GM21619 (cell line): Measurements from ENCODE around the gene SPOUT1.
"Not testable (repeated sequence)": the region's sequence is repeated elsewhere in the genome, so short reads cannot be mapped to it uniquely, and the experiment has no call there.

Source experiments
- ATAC-seq: cut with Tn5 transposase; IDR thresholded peaks from one replicate; pipeline ENCODE4 v1.9.1; 2021; ENCODE audit not compliant: unreplicated experiment

The SPOUT1 gene

GRCh38 chr9:128829477-128830251, at the start of gene SPOUT1:
Gene SPOUT1 (minus strand): TSS chr9:128829794. CDS start chr9:128829780, 14 bp downstream.
- ATAC-seq, result peak; percentile 98

- no peak for ATAC-seq
These were observed 48.3 kb upstream of the SPOUT1 start for GRCh38 chr9:128877852-128878251.

- ATAC-seq, result not testable (repeated sequence)
These were observed 41.3 kb upstream of the SPOUT1 start for GRCh38 chr9:128870941-128871265.

GRCh38 chr9:128870128-128870940, 40.7 kb upstream of the SPOUT1 start:
- no peak for ATAC-seq

- ATAC-seq, result no peak
These were observed 34.1 kb upstream of the SPOUT1 start for GRCh38 chr9:128863647-128864046.

- ATAC-seq, result no peak
These were observed 32.8 kb upstream of the SPOUT1 start for GRCh38 chr9:128862401-128862851.

- no peak for ATAC-seq
These were observed 31.9 kb upstream of the SPOUT1 start for GRCh38 chr9:128861501-128861900.

GRCh38 chr9:128860937-128861336, 31.3 kb upstream of the SPOUT1 start:
- ATAC-seq, result no peak

GRCh38 chr9:128858476-128858875, 28.9 kb upstream of the SPOUT1 start:
- not testable (repeated sequence) for ATAC-seq

- ATAC-seq, result not testable (repeated sequence)
These were observed 24.9 kb upstream of the SPOUT1 start for GRCh38 chr9:128854454-128854853.

GRCh38 chr9:128852646-128853045, 23.1 kb upstream of the SPOUT1 start:
- not testable (repeated sequence) for ATAC-seq

- ATAC-seq, result not testable (repeated sequence)
These were observed 22.4 kb upstream of the SPOUT1 start for GRCh38 chr9:128851779-128852600.

GRCh38 chr9:128851024-128851423, 21.4 kb upstream of the SPOUT1 start:
- ATAC-seq, result not testable (repeated sequence)

- no peak for ATAC-seq
These were observed 18.2 kb upstream of the SPOUT1 start for GRCh38 chr9:128847803-128848202.

GRCh38 chr9:128846680-128847030, 17.1 kb upstream of the SPOUT1 start:
- ATAC-seq, result no peak

GRCh38 chr9:128845186-128845931, 15.8 kb upstream of the SPOUT1 start:
- no peak for ATAC-seq

- not testable (repeated sequence) for ATAC-seq
These were observed 13.6 kb upstream of the SPOUT1 start for GRCh38 chr9:128843171-128843570.

GRCh38 chr9:128841694-128842492, 12.3 kb upstream of the SPOUT1 start:
- ATAC-seq, result no peak

GRCh38 chr9:128840524-128840923, 10.9 kb upstream of the SPOUT1 start:
- ATAC-seq, result no peak

GRCh38 chr9:128838338-128838737, 8.7 kb upstream of the SPOUT1 start:
- no peak for ATAC-seq
